ENCODE measurements around the gene MAT2B. TPM values are rescaled to one million over a fixed set of nuclear protein-coding genes. Genes with fewer than 3 reads are reported as not detected.

The MAT2B gene
- total RNA-seq, 2 experiments from 2014 or later, result 112 to 119 TPM

GRCh38 chr5:163505049-163505367 is 411 bp upstream of the MAT2B start:
- no peak for DNase-seq
- Mint-ChIP-seq H3K4me1 (peaks cover 34% of the 10 kb centered on the region), H3K9me3 (no peaks in the 10 kb centered on the region), H3K4me3 (peak overlapping the region; percentile 96), H3K36me3 (ENCODE audit: low read depth) (peaks cover 19% of the 10 kb centered on the region), H3K27ac (peak overlapping the region; percentile 99), H3K27me3 (no peaks in the 10 kb centered on the region)
- POLR2A ChIA-PET, result interaction anchor here (0.7 to 9.6 kb wide), 15 partner anchors 9 to 66 kb away, joined by 3 to 418 read pairs (median 4); partner anchors contain the start of genes CCNG1, HMMR and NUDCD2
- CTCF ChIA-PET, result interaction anchor here (0.7 to 4.2 kb wide), 4 partner anchors 14 to 62 kb away, joined by 3 to 63 read pairs (median 4); partner anchors contain the start of genes HMMR and NUDCD2

- CTCF ChIA-PET, result interaction anchor here (0.5 to 4.7 kb wide), 5 partner anchors 10 to 64 kb away, joined by 3 to 63 read pairs (median 4); partner anchors contain the start of genes HMMR and NUDCD2
- Mint-ChIP-seq H3K9me3 (no peaks in the 10 kb centered on the region), H3K4me3 (peak overlapping the region; percentile 96), H3K27ac (peak overlapping the region; percentile 99), H3K36me3 (ENCODE audit: low read depth) (peaks cover 25% of the 10 kb centered on the region), H3K4me1 (peaks cover 42% of the 10 kb centered on the region), H3K27me3 (no peaks in the 10 kb centered on the region)
- no peak for DNase-seq
- POLR2A ChIA-PET, result interaction anchor here (0.8 to 9.6 kb wide), 11 partner anchors 13 to 67 kb away, joined by 3 to 418 read pairs (median 4); partner anchors contain the start of genes CCNG1, HMMR and NUDCD2
These were observed 657 bp downstream of the MAT2B start for GRCh38 chr5:163506095-163506457.

DNA sequence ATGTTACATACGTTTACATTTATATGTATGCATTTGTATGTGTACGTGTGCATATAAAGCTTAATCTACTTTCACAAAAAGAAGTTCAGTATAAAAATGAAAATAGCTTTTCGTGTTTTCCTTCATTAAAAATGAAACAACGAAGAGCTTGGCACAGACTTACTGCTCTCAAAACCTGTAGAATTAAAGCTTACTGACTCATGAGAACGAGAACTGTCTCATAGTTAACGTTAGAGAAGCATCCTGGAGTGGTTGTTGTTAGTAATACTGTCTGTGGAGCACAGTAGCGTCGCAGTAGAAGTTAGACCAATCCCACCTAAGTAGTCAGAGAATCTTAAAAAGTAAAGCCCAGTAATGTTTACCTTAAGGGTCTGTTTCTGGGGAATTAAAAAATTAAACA is 1.3 kb downstream of the MAT2B start:
- Mint-ChIP-seq H3K27ac (peak overlapping the region; percentile 99), H3K9me3 (no peaks in the 10 kb centered on the region), H3K27me3 (no peaks in the 10 kb centered on the region), H3K4me3 (peak overlapping the region; percentile 96), H3K4me1 (peaks cover 43% of the 10 kb centered on the region), H3K36me3 (ENCODE audit: low read depth) (peaks cover 26% of the 10 kb centered on the region)
- ChIA-PET CTCF (interaction anchor here (0.6 to 4.7 kb wide), 3 partner anchors 15 to 47 kb away, joined by 3 to 41 read pairs (median 3); partner anchors contain the start of genes HMMR and NUDCD2), POLR2A (interaction anchor here (0.7 to 9.6 kb wide), 5 partner anchors 31 to 68 kb away, joined by 3 to 418 read pairs (median 3); partner anchors contain the start of genes CCNG1, HMMR and NUDCD2)
- DNase-seq, result no peak

DNA sequence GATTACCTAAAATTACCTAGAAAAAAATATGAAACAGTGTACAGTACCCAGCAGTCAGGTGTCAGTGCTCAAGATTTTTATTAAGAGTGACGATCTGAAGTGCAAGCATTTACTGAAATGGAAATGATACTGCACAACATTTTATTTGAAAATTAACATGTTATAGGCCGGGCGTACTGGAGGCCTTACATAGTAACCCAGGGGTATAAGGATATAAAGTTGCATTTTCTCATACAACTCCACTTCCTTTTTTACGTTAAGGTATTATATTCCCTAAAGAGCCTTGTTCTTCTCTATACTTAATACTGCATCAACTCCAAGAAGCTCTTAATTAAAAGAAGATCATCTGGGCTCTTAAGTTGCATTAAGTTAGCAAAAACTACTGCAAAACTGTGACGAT is 3.3 kb downstream of the MAT2B start:
- peak overlapping the region; percentile 99 for H3K27ac Mint-ChIP-seq
- H3K9me3 Mint-ChIP-seq, result no peaks in the 10 kb centered on the region
- H3K4me1 Mint-ChIP-seq, result peaks cover 46% of the 10 kb centered on the region
- DNase-seq, result no peak
- peak overlapping the region; percentile 96 for H3K4me3 Mint-ChIP-seq
- ChIA-PET CTCF (interaction anchor here (0.7 to 4.7 kb wide), 4 partner anchors 38 to 100 kb away, joined by 3 to 41 read pairs (median 3); partner anchors contain the start of genes HMMR and NUDCD2), POLR2A (interaction anchor here (2.5 to 9.6 kb wide), 2 partner anchors 49 to 70 kb away, joined by 16 to 418 read pairs; partner anchors contain the start of genes CCNG1, HMMR and NUDCD2)
- H3K27me3 Mint-ChIP-seq, result no peaks in the 10 kb centered on the region
- H3K36me3 Mint-ChIP-seq (ENCODE audit: low read depth), result peaks cover 43% of the 10 kb centered on the region

- DNase-seq, result no peak
- Mint-ChIP-seq H3K36me3 (ENCODE audit: low read depth) (peaks cover 49% of the 10 kb centered on the region), H3K4me3 (peak overlapping the region; percentile 96), H3K27ac (peak overlapping the region; percentile 99), H3K9me3 (no peaks in the 10 kb centered on the region), H3K27me3 (no peaks in the 10 kb centered on the region), H3K4me1 (peaks cover 46% of the 10 kb centered on the region)
- ChIA-PET CTCF (interaction anchor here (0.9 to 4.7 kb wide), 2 partner anchors 50 to 101 kb away, joined by 3 to 41 read pairs; partner anchors contain the start of genes HMMR and NUDCD2), POLR2A (interaction anchor here (2.5 to 9.6 kb wide), 2 partner anchors 49 to 71 kb away, joined by 16 to 418 read pairs; partner anchors contain the start of genes CCNG1, HMMR and NUDCD2)
These were observed 4.0 kb downstream of the MAT2B start for GRCh38 chr5:163509291-163509951.

DNA sequence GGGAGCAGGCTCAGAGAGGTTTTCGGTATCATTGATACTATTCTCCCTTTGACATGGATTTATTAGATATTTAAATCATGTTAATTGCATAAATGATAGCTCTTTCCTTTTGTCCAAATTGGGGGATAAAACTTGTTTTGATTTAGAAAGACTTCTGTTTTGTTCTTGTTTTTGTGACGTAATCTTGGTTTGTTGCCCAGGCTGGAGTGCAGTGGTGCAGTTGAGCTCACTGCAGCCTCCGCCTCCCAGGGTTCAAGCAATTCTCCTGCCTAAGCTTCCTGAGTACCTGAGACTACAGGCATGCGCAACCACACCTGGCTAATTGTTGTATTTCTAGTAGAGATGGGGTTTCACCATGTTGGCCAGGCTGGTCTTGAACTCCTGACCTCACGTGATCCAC is 7.1 kb downstream of the MAT2B start:
- ChIA-PET CTCF (interaction anchor here (1.1 kb wide), 1 partner anchor 52 kb away, joined by 4 read pairs; the partner anchor contains the start of genes HMMR and NUDCD2), POLR2A (interaction anchor here (1.1 to 2.0 kb wide), 2 partner anchors 52 to 75 kb away, joined by 3 to 11 read pairs; partner anchors contain the start of genes CCNG1, HMMR and NUDCD2)
- Mint-ChIP-seq H3K27me3 (no peaks in the 10 kb centered on the region), H3K9me3 (no peaks in the 10 kb centered on the region), H3K4me3 (no peak overlapping the region), H3K27ac (no peak overlapping the region), H3K36me3 (ENCODE audit: low read depth) (peaks cover 62% of the 10 kb centered on the region), H3K4me1 (peaks cover 43% of the 10 kb centered on the region)
- DNase-seq, result no peak

GRCh38 chr5:163525096-163525495 is 19.7 kb downstream of the MAT2B start:
- Mint-ChIP-seq H3K4me1 (peaks cover 2% of the 10 kb centered on the region), H3K27ac (no peak overlapping the region), H3K9me3 (no peaks in the 10 kb centered on the region), H3K4me3 (no peak overlapping the region), H3K27me3 (no peaks in the 10 kb centered on the region), H3K36me3 (ENCODE audit: low read depth) (peaks cover 24% of the 10 kb centered on the region)
- POLR2A ChIA-PET, result no interaction called here
- DNase-seq, result no peak
- CTCF ChIA-PET, result no interaction called here

DNA sequence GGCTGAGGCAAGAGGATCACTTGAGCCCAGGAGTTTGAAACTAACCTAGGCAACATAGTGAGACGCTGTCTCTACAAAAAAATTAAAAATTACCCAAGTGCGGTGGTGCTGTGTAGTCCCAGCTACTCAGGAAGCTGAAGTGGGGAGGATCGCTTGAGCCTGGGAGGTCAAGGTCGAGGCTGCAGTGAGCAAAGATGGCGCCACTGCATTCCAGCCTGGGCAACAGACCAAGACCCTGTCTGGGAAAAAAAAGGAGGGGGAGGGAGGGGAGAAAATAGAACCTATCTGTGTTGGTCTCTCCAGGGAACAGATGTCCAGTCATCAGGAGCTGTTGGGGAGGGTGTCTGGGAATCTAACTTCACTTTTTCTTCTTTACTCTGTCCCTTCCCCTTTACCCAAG is 24.3 kb downstream of the MAT2B start:
- no peaks in the 10 kb centered on the region for H3K9me3 Mint-ChIP-seq
- H3K27ac Mint-ChIP-seq, result no peak overlapping the region
- POLR2A ChIA-PET, result no interaction called here
- no peak overlapping the region for H3K4me3 Mint-ChIP-seq
- CTCF ChIA-PET, result no interaction called here
- H3K36me3 Mint-ChIP-seq (ENCODE audit: low read depth), result peaks cover 4% of the 10 kb centered on the region
- H3K4me1 Mint-ChIP-seq, result no peaks in the 10 kb centered on the region
- DNase-seq, result no peak
- H3K27me3 Mint-ChIP-seq, result peaks cover 6% of the 10 kb centered on the region

- Mint-ChIP-seq H3K4me1 (no peaks in the 10 kb centered on the region), H3K36me3 (ENCODE audit: low read depth) (no peaks in the 10 kb centered on the region), H3K27ac (no peak overlapping the region), H3K27me3 (peaks cover 6% of the 10 kb centered on the region), H3K4me3 (no peak overlapping the region), H3K9me3 (no peaks in the 10 kb centered on the region)
- ChIA-PET CTCF (no interaction called here), POLR2A (no interaction called here)
- DNase-seq, result no peak
These were observed 25.9 kb downstream of the MAT2B start for GRCh38 chr5:163531272-163531671.

- Mint-ChIP-seq H3K4me1 (no peaks in the 10 kb centered on the region), H3K27me3 (peaks cover 6% of the 10 kb centered on the region), H3K27ac (no peak overlapping the region), H3K9me3 (no peaks in the 10 kb centered on the region), H3K36me3 (ENCODE audit: low read depth) (no peaks in the 10 kb centered on the region), H3K4me3 (no peak overlapping the region)
- DNase-seq, result no peak
- POLR2A ChIA-PET, result no interaction called here
- CTCF ChIA-PET, result no interaction called here
These were observed 27.0 kb downstream of the MAT2B start for GRCh38 chr5:163532171-163533084.

DNA sequence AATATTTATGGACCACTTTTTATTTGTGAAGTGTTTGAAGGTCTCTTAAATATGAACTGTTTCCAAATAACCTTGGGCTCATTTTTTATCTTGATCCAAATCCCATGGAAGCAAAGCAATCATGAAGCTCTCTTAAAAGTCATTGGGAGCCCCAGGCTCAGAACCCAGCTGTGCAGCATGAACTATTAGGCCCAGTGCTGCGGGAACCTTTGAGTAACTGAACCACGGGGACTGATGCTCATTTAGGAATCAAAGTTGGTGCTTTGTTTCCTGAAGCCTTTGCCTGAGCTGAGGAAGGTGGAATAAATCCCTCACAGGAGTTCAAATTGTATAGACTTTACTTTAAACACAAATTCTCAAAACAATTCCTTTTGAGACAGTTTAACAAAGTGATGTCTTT is 27.8 kb downstream of the MAT2B start:
- Mint-ChIP-seq H3K4me3 (no peak overlapping the region), H3K27ac (no peak overlapping the region), H3K27me3 (peaks cover 8% of the 10 kb centered on the region), H3K4me1 (no peaks in the 10 kb centered on the region), H3K9me3 (no peaks in the 10 kb centered on the region), H3K36me3 (ENCODE audit: low read depth) (no peaks in the 10 kb centered on the region)
- no peak for DNase-seq
- CTCF ChIA-PET, result no interaction called here
- POLR2A ChIA-PET, result no interaction called here

DNA sequence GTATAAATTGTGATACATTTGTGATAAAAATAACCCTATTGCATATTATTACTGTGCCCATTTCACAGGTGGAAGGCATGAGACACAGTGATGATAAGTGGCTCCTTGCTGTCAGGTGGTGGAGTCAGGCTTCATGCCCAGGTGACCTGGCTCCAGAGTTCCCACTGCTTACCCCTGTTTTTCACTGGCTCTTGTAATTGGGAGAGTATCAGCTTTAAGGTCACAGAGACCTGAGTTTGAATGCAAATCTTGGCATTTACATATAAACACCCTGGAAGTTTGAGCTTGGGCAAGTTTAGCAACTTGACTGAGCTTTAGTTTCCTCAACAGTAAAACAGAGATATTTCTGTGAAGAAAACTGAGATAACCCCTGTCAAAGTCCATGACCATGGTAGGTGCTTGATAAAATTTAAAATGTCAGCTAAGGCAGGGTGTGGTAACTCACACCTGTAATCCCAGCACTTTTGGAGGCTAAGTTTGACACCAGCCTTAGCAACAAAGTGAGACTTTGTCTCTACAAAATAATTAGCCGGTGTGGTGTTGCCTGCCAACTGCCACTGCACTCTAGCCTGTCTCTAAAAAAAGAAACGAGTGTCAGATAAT is 29.2 kb downstream of the MAT2B start:
- no peak for DNase-seq
- ChIA-PET CTCF (no interaction called here), POLR2A (no interaction called here)
- Mint-ChIP-seq H3K4me3 (no peak overlapping the region), H3K27ac (no peak overlapping the region), H3K27me3 (peaks cover 10% of the 10 kb centered on the region), H3K9me3 (no peaks in the 10 kb centered on the region), H3K36me3 (ENCODE audit: low read depth) (no peaks in the 10 kb centered on the region), H3K4me1 (no peaks in the 10 kb centered on the region)
